Measurements from ENCODE around the gene RIT2. TPM values are rescaled to one million over a fixed set of nuclear protein-coding genes. Genes with fewer than 3 reads are reported as not detected.

RIT2 gene
- total and polyA plus RNA-seq, 10 donors, result not detected

DNA sequence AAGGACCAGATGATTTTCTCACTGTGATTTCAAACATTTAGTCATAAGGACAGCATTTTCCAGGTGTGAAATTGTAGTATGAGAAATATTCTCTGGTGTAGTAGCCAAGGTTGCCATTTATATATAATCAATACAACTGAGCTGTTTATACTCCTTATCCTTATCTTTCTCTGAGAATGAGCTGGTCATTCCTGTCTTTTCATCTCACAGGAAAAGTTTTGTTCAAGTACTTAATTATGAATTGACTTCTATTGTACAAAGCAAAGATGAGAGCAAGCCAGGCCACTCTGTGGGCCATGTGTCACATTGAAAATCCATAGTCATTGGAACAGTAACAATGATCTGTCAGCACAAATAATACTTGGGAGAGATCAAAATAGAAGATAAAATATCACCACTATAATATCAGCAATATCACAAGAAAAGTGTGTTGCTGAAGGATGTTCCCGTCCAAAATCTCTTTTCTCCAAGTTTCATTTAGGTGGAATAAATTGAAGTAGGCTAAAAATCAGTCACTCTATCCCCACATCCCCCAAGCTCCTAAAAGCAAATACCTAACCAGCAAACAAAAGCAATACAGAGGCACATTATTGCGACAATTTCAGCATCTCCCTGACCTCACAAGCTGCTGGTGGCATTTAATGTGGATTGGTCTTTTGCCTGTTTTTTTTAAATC is 2.1 kb downstream of the RIT2 start:
- no peak for DNase-seq
- H3K27ac ChIP-seq, result no peak overlapping the region
- no peaks in the 10 kb centered on the region for H3K36me3 ChIP-seq
- intact Hi-C loops (cut with DNase I; ENCODE audit: low total_unique reads), result no loop called here
- H3K4me1 ChIP-seq, result no peaks in the 10 kb centered on the region
- no peaks in the 10 kb centered on the region for H3K9me3 ChIP-seq
- TF ChIP-seq CTCF (IDR thresholded peaks at IDR 0.05 in 8 of 11, conservative IDR thresholded peaks at IDR 0.05 in 3 of 11) (no peak), POLR2AphosphoS5 (IDR thresholded peaks at IDR 0.05) (no peak), POLR2A (IDR thresholded peaks at IDR 0.05) (no peak)
- WGBS, 5 donors, result 74 to 82% (median 78%) methylated on average over 2 of the region's 2 CpGs
- no peaks in the 10 kb centered on the region for H3K27me3 ChIP-seq (replicated peaks in 1 of 7)
- no peak overlapping the region for H3K4me3 ChIP-seq

DNA sequence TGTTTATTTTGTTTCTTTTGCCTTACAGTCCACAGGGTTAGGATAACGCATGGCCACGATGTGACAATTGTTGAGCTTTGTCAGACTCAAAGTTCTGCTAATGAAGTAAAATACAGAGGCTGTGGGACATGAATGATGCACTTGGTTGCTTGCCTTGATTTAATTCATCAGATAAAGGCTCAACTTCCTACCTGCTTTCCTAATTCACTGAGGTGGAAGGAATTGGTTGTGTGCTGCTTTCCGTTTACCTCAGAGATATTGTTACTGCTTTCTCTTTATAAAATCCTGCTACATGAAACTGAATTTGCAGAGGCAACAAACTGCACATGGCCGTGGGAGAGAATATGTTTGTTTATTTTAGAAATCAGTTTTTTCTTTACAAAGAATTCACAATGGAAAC is 6.6 kb downstream of the RIT2 start:
- Histone ChIP-seq H3K4me1 (no peaks in the 10 kb centered on the region), H3K27me3 (replicated peaks in 1 of 7) (no peaks in the 10 kb centered on the region), H3K4me3 (no peak overlapping the region), H3K27ac (no peak overlapping the region), H3K36me3 (no peaks in the 10 kb centered on the region), H3K9me3 (no peaks in the 10 kb centered on the region)
- DNase-seq, result no peak
- TF ChIP-seq POLR2AphosphoS5 (IDR thresholded peaks at IDR 0.05) (no peak), CTCF (IDR thresholded peaks at IDR 0.05 in 8 of 11, conservative IDR thresholded peaks at IDR 0.05 in 3 of 11) (no peak), POLR2A (IDR thresholded peaks at IDR 0.05) (no peak)
- intact Hi-C loops (cut with DNase I; ENCODE audit: low total_unique reads), result no loop called here
- 32 to 43% (median 39%) methylated on average over 4 of the region's 4 CpGs for WGBS, 5 donors

DNA sequence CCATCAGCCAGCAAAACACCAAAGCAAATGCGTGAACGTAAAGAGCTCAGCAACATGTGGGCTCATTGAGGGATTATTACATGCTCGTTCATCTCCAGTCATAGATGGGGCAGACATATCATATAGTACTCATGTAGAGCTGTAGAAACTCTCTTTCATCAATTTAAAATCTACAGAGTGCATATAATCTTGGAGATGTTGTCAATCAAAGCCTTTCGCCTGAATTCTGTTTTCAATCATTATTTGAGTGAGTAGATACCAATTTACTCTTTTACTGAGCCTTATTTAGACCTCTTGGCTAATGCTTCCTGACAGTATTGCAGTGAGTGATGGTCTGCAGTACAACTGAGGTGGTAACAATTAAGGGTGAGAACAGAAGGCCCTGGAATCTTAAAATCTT is 7.0 kb downstream of the RIT2 start:
- no peak for DNase-seq
- no peak for TF ChIP-seq CTCF (IDR thresholded peaks at IDR 0.05 in 8 of 11, conservative IDR thresholded peaks at IDR 0.05 in 3 of 11)
- Histone ChIP-seq H3K36me3 (no peaks in the 10 kb centered on the region), H3K27me3 (replicated peaks in 1 of 7) (no peaks in the 10 kb centered on the region), H3K27ac (no peak overlapping the region), H3K4me3 (no peak overlapping the region), H3K4me1 (no peaks in the 10 kb centered on the region), H3K9me3 (no peaks in the 10 kb centered on the region)
- intact Hi-C loops (cut with DNase I; ENCODE audit: low total_unique reads), result no loop called here
- 67 to 76% (median 75%) methylated on average over 4 of the region's 4 CpGs for WGBS, 5 donors

- peaks cover 0 to 19% (median 6%) of the 10 kb centered on the region in 8 donors for H3K9me3 ChIP-seq
- H3K36me3 ChIP-seq, result no peaks in the 10 kb centered on the region
- no peak overlapping the region for H3K4me3 ChIP-seq
- no peaks in the 10 kb centered on the region for H3K4me1 ChIP-seq
- 74 to 91% (median 86%) methylated on average over 2 of the region's 2 CpGs for WGBS, 5 donors
- TF ChIP-seq POLR2AphosphoS5 (IDR thresholded peaks at IDR 0.05) (no peak), POLR2A (IDR thresholded peaks at IDR 0.05) (no peak), CTCF (IDR thresholded peaks at IDR 0.05 in 8 of 11, conservative IDR thresholded peaks at IDR 0.05 in 3 of 11) (no peak)
- no peak overlapping the region for H3K27ac ChIP-seq
- DNase-seq, result no peak
- intact Hi-C loops (cut with DNase I; ENCODE audit: low total_unique reads), result no loop called here
- H3K27me3 ChIP-seq (replicated peaks in 1 of 7), result no peaks in the 10 kb centered on the region
Observed at GRCh38 chr18:43093646-43094045, 21.8 kb downstream of the RIT2 start.

All from spleen (tissue), 11 donors.